Measurements from ENCODE around the gene ID4. TPM values are rescaled to one million over a fixed set of nuclear protein-coding genes. Genes with fewer than 3 reads are reported as not detected.

ID4 gene
- total and polyA plus RNA-seq, 11 donors, result 1.5 to 29.6 (median 2.9) TPM

GRCh38 chr6:19844689-19845088, 7.5 kb downstream of the ID4 start:
- Histone ChIP-seq H3K4me1 (no peaks in the 10 kb centered on the region), H3K4me3 (no peak overlapping the region), H3K27ac (no peak overlapping the region), H3K36me3 (no peaks in the 10 kb centered on the region), H3K9me3 (no peaks in the 10 kb centered on the region), H3K27me3 (peaks cover 0 to 27% (median 0%) of the 10 kb centered on the region in 9 donors)
- no peak for ATAC-seq
- DNase-seq, result no peak
- TF ChIP-seq CTCF (IDR thresholded peaks at IDR 0.05) (no peak), POLR2A (IDR thresholded peaks at IDR 0.05) (no peak)
- intact Hi-C loops (cut with DNase I), result no loop called here
- WGBS, 4 donors, result 76 to 88% (median 81%) methylated on average over 2 of the region's 2 CpGs

GRCh38 chr6:19845266-19846041, 8.3 kb downstream of the ID4 start:
- H3K36me3 ChIP-seq, result no peaks in the 10 kb centered on the region
- H3K9me3 ChIP-seq, result no peaks in the 10 kb centered on the region
- peak overlapping the region in 1 of 12 donors; percentile 37 for H3K27ac ChIP-seq
- TF ChIP-seq CTCF (IDR thresholded peaks at IDR 0.05), result no peak
- no peak for TF ChIP-seq POLR2A (IDR thresholded peaks at IDR 0.05)
- H3K27me3 ChIP-seq, result peaks cover 0 to 19% (median 0%) of the 10 kb centered on the region in 9 donors
- no peaks in the 10 kb centered on the region for H3K4me1 ChIP-seq
- intact Hi-C loops (cut with DNase I), result no loop called here
- DNase-seq (no peak), ATAC-seq (no peak)
- no peak overlapping the region for H3K4me3 ChIP-seq
- WGBS, 4 donors, result 79 to 89% (median 86%) methylated on average over 10 of the region's 10 CpGs

GRCh38 chr6:19848465-19849029, 11.4 kb downstream of the ID4 start:
- Histone ChIP-seq H3K4me3 (no peak overlapping the region), H3K27ac (no peak overlapping the region), H3K27me3 (peaks cover 0 to 5% (median 0%) of the 10 kb centered on the region in 9 donors), H3K36me3 (no peaks in the 10 kb centered on the region), H3K4me1 (peaks cover 0 to 9% (median 2%) of the 10 kb centered on the region in 12 donors), H3K9me3 (no peaks in the 10 kb centered on the region)
- DNase-seq, result no peak
- no peak for ATAC-seq
- intact Hi-C loops (cut with DNase I), result no loop called here
- 78 to 81% (median 80%) methylated on average over 2 of the region's 2 CpGs for WGBS, 4 donors
- no peak for TF ChIP-seq CTCF (IDR thresholded peaks at IDR 0.05)
- TF ChIP-seq POLR2A (IDR thresholded peaks at IDR 0.05), result no peak

- H3K27ac ChIP-seq, result no peak overlapping the region
- WGBS, 4 donors, result 65 to 69% (median 67%) methylated on average over 3 of the region's 3 CpGs
- ATAC-seq (no peak), DNase-seq (no peak)
- H3K4me1 ChIP-seq, result peaks cover 0 to 9% (median 2%) of the 10 kb centered on the region in 12 donors
- no peak overlapping the region for H3K4me3 ChIP-seq
- no peaks in the 10 kb centered on the region for H3K36me3 ChIP-seq
- no peak for TF ChIP-seq POLR2A (IDR thresholded peaks at IDR 0.05)
- TF ChIP-seq CTCF (IDR thresholded peaks at IDR 0.05), result no peak
- intact Hi-C loops (cut with DNase I), result no loop called here
- H3K27me3 ChIP-seq, result peaks cover 0 to 5% (median 0%) of the 10 kb centered on the region in 9 donors
- H3K9me3 ChIP-seq, result no peaks in the 10 kb centered on the region
Measured at GRCh38 chr6:19849196-19849595, 12.0 kb downstream of the ID4 start.

Measured in heart left ventricle (tissue), 16 donors.